GM18861 (cell line): ENCODE data around the gene TAF1C.

Source experiments
- ATAC-seq: cut with Tn5 transposase; IDR thresholded peaks from one replicate; pipeline ENCODE4 v1.9.1; 2021; ENCODE audit not compliant: unreplicated experiment

TAF1C gene

GRCh38 chr16:84184775-84185174 lies 2.1 kb downstream of the TAF1C start:
- ATAC-seq, result no peak

GRCh38 chr16:84183911-84184591 lies 2.8 kb downstream of the TAF1C start:
- no peak for ATAC-seq

GRCh38 chr16:84183572-84183875 lies 3.3 kb downstream of the TAF1C start:
- ATAC-seq, result no peak

GRCh38 chr16:84182680-84183571 lies 3.9 kb downstream of the TAF1C start:
- ATAC-seq, result no peak

GRCh38 chr16:84182104-84182503 lies 4.8 kb downstream of the TAF1C start:
- no peak for ATAC-seq

- no peak for ATAC-seq
Measured at GRCh38 chr16:84181144-84181915, 5.5 kb downstream of the TAF1C start.

- ATAC-seq, result no peak
Measured at GRCh38 chr16:84180519-84181140, 6.2 kb downstream of the TAF1C start.

GRCh38 chr16:84179612-84180320 lies 7.1 kb downstream of the TAF1C start:
- no peak for ATAC-seq

- no peak for ATAC-seq
Measured at GRCh38 chr16:84178892-84179611, 7.8 kb downstream of the TAF1C start.

- no peak for ATAC-seq
Measured at GRCh38 chr16:84178146-84178765, 8.6 kb downstream of the TAF1C start.

GRCh38 chr16:84177741-84178073 lies 9.2 kb downstream of the TAF1C start:
- ATAC-seq, result no peak

- no peak for ATAC-seq
Measured at GRCh38 chr16:84176192-84177053, 10.4 kb downstream of the TAF1C start.

- ATAC-seq, result no peak
Measured at GRCh38 chr16:84175350-84176081, 11.3 kb downstream of the TAF1C start.

GRCh38 chr16:84174396-84174795 lies 12.5 kb downstream of the TAF1C start:
- no peak for ATAC-seq

GRCh38 chr16:84169765-84170310 lies 17.0 kb downstream of the TAF1C start:
- no peak for ATAC-seq

- no peak for ATAC-seq
Measured at GRCh38 chr16:84166796-84167695, 19.8 kb downstream of the TAF1C start.

- ATAC-seq, result no peak
Measured at GRCh38 chr16:84165746-84166145, 21.1 kb downstream of the TAF1C start.
